Measurements from ENCODE around the gene PABPN1. TPM values are rescaled to one million over a fixed set of nuclear protein-coding genes. Genes with fewer than 3 reads are reported as not detected.

The PABPN1 gene
- total and polyA plus RNA-seq, 2 of the 13 experiments (the other 11 are each of a cell fraction or from before 2014, with no cell fraction given): 233 to 524 TPM

GRCh38 chr14:23302290-23303225 is 18.7 kb upstream of the PABPN1 start, which contains the start of gene PPP1R3E:
TSS of gene PPP1R3E (minus strand) at chr14:23302859. CDS start at chr14:23302576, 283 bp downstream.
- H3K4me2 ChIP-seq (ENCODE audit: low read depth, low read length): peak within 1 kb of the TSS; percentile 96
- H3K4me3 ChIP-seq (replicated peaks in 1 of 3; ENCODE audit: insufficient read depth in 1 of 3, low read depth in 2 of 3, low read length in 3 of 3): peak within 1 kb of the TSS; percentile 61 to 88 (median 67)
- no peaks in the 10 kb centered on the region for H3K9me3 ChIP-seq (ENCODE audit: low read length)
- BruUV-seq (replicated peaks): no TSS peak
- ATAC-seq (peak; percentile 57), FAIRE-seq (no peak), DNase-seq (ENCODE audit: low spot score) (peak; percentile 84)
- H3K9ac ChIP-seq (ENCODE audit: insufficient read depth, low read depth, low read length): peak within 1 kb of the TSS; percentile 82
- peak within 1 kb of the TSS; percentile 6 for H2AFZ ChIP-seq (ENCODE audit: low read length)
- in situ Hi-C loops (cut with HindIII; ENCODE audit: extremely low pct_ligation_motif_present, low pct_unique_long_range_greater_than_20kb) (loop anchor here (25.0 kb wide), 1 partner anchor 835 kb away; the partner anchor contains the start of genes EMC9, FITM1, PSME1 and PSME2), intact Hi-C loops (cut with micrococcal nuclease; ENCODE audit: unreplicated experiment) (loop anchor here (10.0 kb wide), 3 partner anchors 318 to 992 kb away; partner anchors contain the start of genes AJUBA, DCAF11, DHRS1 and NOP9)
- WGBS (ENCODE audit: low lambda C conversion rate): 3% methylated on average over 51 of the region's 81 CpGs
- H3K27ac ChIP-seq (ENCODE audit: extremely low read length, insufficient read depth, low read length): peak within 1 kb of the TSS; percentile 91
- H3K36me3 ChIP-seq (replicated peaks in 1 of 2; ENCODE audit: control insufficient read depth in 1 of 2, insufficient read depth in 2 of 2, low read length in 2 of 2): peaks cover 3% of the 10 kb centered on the region in 2 experiments; a peak in 2 of 5 replicates
- ChIA-PET POLR2A (interaction anchor here (0.6 to 18.7 kb wide), 41 partner anchors 8 to 1792 kb away, joined by 3 to 1053 read pairs (median 5); partner anchors contain the start of genes ACIN1, AJUBA, AP1G2 and C14orf119), CTCF (ENCODE audit: low intra/inter-chr PET ratio, low total read pairs) (interaction anchor here (2.3 kb wide), 1 partner anchor 37 kb away, joined by 12 read pairs; no protein-coding TSS in a partner anchor)
- no peaks in the 10 kb centered on the region; a peak in 1 of 5 replicates for H3K27me3 ChIP-seq (ENCODE audit: control insufficient read depth in 1 of 2, insufficient read depth in 2 of 2, low read length in 2 of 2)
- H3K4me1 ChIP-seq (ENCODE audit: insufficient read depth, low read length): peaks cover 60% of the 10 kb centered on the region
- H4K20me1 ChIP-seq (ENCODE audit: insufficient read depth, low read length): no peaks in the 10 kb centered on the region
- H3K79me2 ChIP-seq (ENCODE audit: insufficient read depth, low read length): peaks cover 13% of the 10 kb centered on the region
- TF ChIP-seq PRMT3 (CRISPR knock-in tag; IDR thresholded peaks at IDR 0.05; ENCODE audit: borderline replicate concordance, low read depth): no peak
- TF ChIP-seq ZNF766 (CRISPR knock-in tag; IDR thresholded peaks at IDR 0.05; ENCODE audit: borderline replicate concordance): no peak; the same call in none of the 2 replicates
- TF ChIP-seq PHB2 (IDR thresholded peaks at IDR 0.05; ENCODE audit: partially characterized antibody): no peak
- TF ChIP-seq TGIF2 (CRISPR knock-in tag; IDR thresholded peaks at IDR 0.05): peak; percentile 93
- TF ChIP-seq MXI1 (IDR thresholded peaks at IDR 0.05; ENCODE audit: borderline replicate concordance, low read depth, low read length): peak; percentile 61
- TF ChIP-seq ZNF615 (CRISPR knock-in tag; IDR thresholded peaks at IDR 0.05; ENCODE audit: borderline replicate concordance): no peak
- TF ChIP-seq RCOR2 (CRISPR knock-in tag; IDR thresholded peaks at IDR 0.05): peak; percentile 70
- TF ChIP-seq CBX1 (IDR thresholded peaks at IDR 0.05; ENCODE audit: low read depth): peak; percentile 73
- no peak for TF ChIP-seq PHF20 (CRISPR knock-in tag; IDR thresholded peaks at IDR 0.05)
- peak; percentile 36 for TF ChIP-seq ISL2 (CRISPR knock-in tag; IDR thresholded peaks at IDR 0.05)
- no peak for TF ChIP-seq ZC3H13 (CRISPR knock-in tag; IDR thresholded peaks at IDR 0.05)
- no peak for TF ChIP-seq NR3C1 (CRISPR knock-in tag; IDR thresholded peaks at IDR 0.05)
- TF ChIP-seq SOX6 (IDR thresholded peaks at IDR 0.05): no peak
- TF ChIP-seq SOX6 (CRISPR knock-in tag; IDR thresholded peaks at IDR 0.05): peak; percentile 45; the same call in 1 of the 2 replicates
- peak; percentile 97 for TF ChIP-seq ZNF567 (CRISPR knock-in tag; IDR thresholded peaks at IDR 0.05; ENCODE audit: borderline replicate concordance)
- no peak for TF ChIP-seq ZNF703 (CRISPR knock-in tag; IDR thresholded peaks at IDR 0.05; ENCODE audit: borderline replicate concordance)
- peak; percentile 78 for TF ChIP-seq GATAD2A (CRISPR knock-in tag; IDR thresholded peaks at IDR 0.05)
- TF ChIP-seq ZNF570 (CRISPR knock-in tag; IDR thresholded peaks at IDR 0.05; ENCODE audit: borderline replicate concordance): peak; percentile 52; the same call in 1 of the 2 replicates
- peak; percentile 71; the same call in 1 of the 2 replicates for TF ChIP-seq ZNF546 (CRISPR knock-in tag; conservative IDR thresholded peaks at IDR 0.05)
- TF ChIP-seq ZNF317 (CRISPR knock-in tag; IDR thresholded peaks at IDR 0.05): peak; percentile 83; the same call in 1 of the 2 replicates
- peak; percentile 48 for TF ChIP-seq ZNF18 (CRISPR knock-in tag; IDR thresholded peaks at IDR 0.05; ENCODE audit: insufficient replicate concordance)
- TF ChIP-seq GRHL1 (CRISPR knock-in tag; conservative IDR thresholded peaks at IDR 0.05): no peak
